SK-N-SH (cell line): Measurements from ENCODE around the gene ALS2CL. TPM values are rescaled to one million over a fixed set of nuclear protein-coding genes. Genes with fewer than 3 reads are reported as not detected.

ENCODE experiments used
- CTCF ChIA-PET: fragments of 300-600, 350-600 bp; formaldehyde crosslinking; extraction: SDS; loops from one replicate; lab custom pipeline; 2021; lab: Yijun Ruan, JAX
- POLR2A ChIA-PET: fragments of 350-600 bp; sonication (Branson Sonifier 250); formaldehyde crosslinking; extraction: SDS; loops from one replicate; lab custom pipeline; 2020; ENCODE audit warnings: antibody characterized with exemption, inconsistent platforms; lab: Yijun Ruan, JAX
- DNase-seq: peaks from one replicate; pipeline ENCODE4 v3.0.0; 2012
- H2AFZ ChIP-seq: fragments of 200-600 bp; sonication (generic); 2 replicates; pipeline ENCODE4 v1.8.1; 2016; ENCODE audit warnings: antibody characterized with exemption, mild to moderate bottlenecking, low read depth
- H3F3A ChIP-seq: fragments of 200-600 bp; sonication (generic); replicated peaks from 2 replicates; pipeline ENCODE3; 2016; ENCODE audit warnings: antibody characterized with exemption, mild to moderate bottlenecking; ENCODE audit not compliant: insufficient read depth
- H3K27ac ChIP-seq, 2 experiments: fragments of 200-500 bp in 1 of 2; fragments of 200-600 bp in 1 of 2; sonication (Bioruptor generic) in 1 of 2; sonication (generic), shearing (Covaris generic) in 1 of 2; 2 replicates each; pipeline versions ENCODE4 v1.5.1 to v1.6.1; 2014 to 2016; ENCODE audit warnings: low read depth in 2 of 2, inconsistent platforms in 1 of 2, low read length in 1 of 2, mild to moderate bottlenecking in 1 of 2, mixed read lengths in 1 of 2
- H3K27me3 ChIP-seq: fragments of 200-600 bp; sonication (generic), shearing (Covaris generic); 2 replicates; pipeline ENCODE4 v1.6.1; 2016; ENCODE audit warnings: mixed run types; ENCODE audit not compliant: insufficient read depth
- H3K36me3 ChIP-seq, 2 experiments: fragments of 200-500 bp in 1 of 2; fragments of 200-600 bp in 1 of 2; sonication (Bioruptor generic) in 1 of 2; sonication (generic) in 1 of 2; replicated peaks in 1 of 2; 2 replicates each; pipeline versions ENCODE3 to v1.5.1; 2014 to 2016; ENCODE audit warnings: low read length in 1 of 2, mild to moderate bottlenecking in 1 of 2; ENCODE audit not compliant: insufficient read depth in 2 of 2, control insufficient read depth in 1 of 2
- H3K4me1 ChIP-seq, 2 experiments: fragments of 200-500 bp in 1 of 2; fragments of 200-600 bp in 1 of 2; sonication (Bioruptor generic) in 1 of 2; sonication (generic), shearing (Covaris generic) in 1 of 2; 2 replicates each; pipeline versions ENCODE4 v1.5.1 to v1.6.1; 2014 to 2016; ENCODE audit warnings: low read depth in 1 of 2, low read length in 1 of 2, mixed run types in 1 of 2; ENCODE audit not compliant: insufficient read depth in 2 of 2, control insufficient read depth in 1 of 2
- H3K4me2 ChIP-seq: fragments of 200-600 bp; sonication (generic), shearing (Covaris generic); 2 replicates; pipeline ENCODE4 v1.6.1; 2017; ENCODE audit warnings: mixed run types
- H3K4me3 ChIP-seq, 2 experiments: fragments of 200-500 bp in 1 of 2; fragments of 200-600 bp in 1 of 2; sonication (Bioruptor generic) in 1 of 2; sonication (generic), shearing (Covaris generic) in 1 of 2; 2 replicates each; pipeline versions ENCODE4 v1.5.1 to v1.8.1; 2014 to 2016; ENCODE audit warnings: low read depth in 2 of 2, inconsistent platforms in 1 of 2, low read length in 1 of 2, mild to moderate bottlenecking in 1 of 2, mixed read lengths in 1 of 2, moderate library complexity in 1 of 2
- H3K79me2 ChIP-seq: fragments of 200-600 bp; sonication (generic); 2 replicates; pipeline ENCODE4 v1.8.1; 2017; ENCODE audit warnings: mild to moderate bottlenecking; ENCODE audit not compliant: insufficient read depth
- H3K9ac ChIP-seq: fragments of 200-600 bp; sonication (generic); 2 replicates; pipeline ENCODE4 v1.6.1; 2017; ENCODE audit warnings: mixed run types
- H3K9me2 ChIP-seq: fragments of 200-600 bp; sonication (generic); 2 replicates; pipeline ENCODE4 v1.6.1; 2017; ENCODE audit warnings: mixed run types
- H3K9me3 ChIP-seq: fragments of 200-600 bp; sonication (generic); 2 replicates; pipeline ENCODE4 v1.6.1; 2017; ENCODE audit warnings: mixed run types, mild to moderate bottlenecking, moderate library complexity
- H4K20me1 ChIP-seq: fragments of 200-600 bp; sonication (generic); 2 replicates; pipeline ENCODE4 v1.6.1; 2017; ENCODE audit warnings: mild to moderate bottlenecking, mixed run types; ENCODE audit not compliant: insufficient read depth
- ELF1 ChIP-seq: IDR thresholded peaks from 2 replicates; pipeline ENCODE4 v1.4.0; 2012
- EZH2phosphoT487 ChIP-seq: fragments of 200-600 bp; sonication (generic); IDR thresholded peaks from 2 replicates; pipeline ENCODE4 v1.6.1; 2017; ENCODE audit warnings: low read depth, mixed run types, mild to moderate bottlenecking, antibody characterized with exemption, moderate library complexity, borderline replicate concordance
- WGBS: methylation state at CpG from one replicate; pipeline ENCODE4 v1.1.6; 2017; ENCODE audit warnings: low lambda C conversion rate; 5-methylcytosine and 5-hydroxymethylcytosine counted together
- polyA plus RNA-seq, 3 experiments: library from polyadenylated mRNA; depleted of rRNA; stranded (reverse); fragments of >200 nt; gene quantifications; 2 replicates each; pipeline ENCODE4 v1.2.3, GENCODE V29; 2012
- TF ChIP-seq, protein P1 (sequence below): fragments of 200-600 bp; sonication (generic); IDR thresholded peaks from 2 replicates; pipeline ENCODE4 v1.6.1; 2017; ENCODE audit warnings: antibody characterized with exemption, mild to moderate bottlenecking, moderate library complexity

ALS2CL gene
- polyA plus RNA-seq, 1 of the 3 experiments (the other 2 are of a cell fraction): 0.18 TPM

DNA sequence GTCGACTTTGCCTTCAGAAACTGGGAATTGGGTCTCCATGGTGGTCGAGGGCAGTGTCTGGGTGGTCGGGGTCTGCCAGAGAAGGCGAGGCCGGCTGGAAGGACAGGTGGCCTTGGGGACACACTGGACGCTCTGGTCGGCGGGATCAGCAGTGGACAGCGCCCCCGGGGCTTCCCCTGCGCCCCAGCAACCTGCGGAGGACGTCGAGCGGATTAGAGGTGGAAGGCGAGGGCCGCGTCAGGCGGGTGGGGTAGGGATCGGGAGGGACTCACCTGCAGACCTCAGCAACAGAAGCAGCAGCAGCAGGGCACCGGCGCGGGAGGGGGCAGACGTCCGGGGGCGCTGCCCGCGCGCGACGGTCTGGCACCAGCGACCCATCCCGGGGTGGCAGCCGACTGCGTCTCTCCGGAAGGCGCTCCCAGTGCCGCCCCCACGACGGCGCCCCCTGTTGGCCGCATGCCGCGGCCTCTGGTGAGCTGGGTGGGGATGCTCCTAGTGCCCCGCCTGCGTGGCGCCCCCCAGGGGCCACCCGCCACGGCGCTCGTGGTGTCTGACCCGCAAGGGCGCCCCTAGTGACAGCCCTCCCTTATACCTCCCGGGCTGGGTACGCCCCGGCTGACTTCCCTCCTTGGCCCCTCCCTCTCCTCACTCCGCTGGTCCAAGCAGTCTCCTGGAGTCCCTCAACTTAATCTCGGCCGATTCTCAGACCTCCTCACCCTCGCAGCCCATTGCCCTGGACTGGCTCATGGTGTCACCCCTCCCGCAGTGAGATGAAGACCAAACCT is 24.2 kb upstream of the ALS2CL start, which contains the start of gene PRSS50:
Gene PRSS50, minus strand, starts transcription at position 423 of the 785 bp plus-strand sequence. Its CDS starts 45 bp downstream, at position 378.
- H3K9ac ChIP-seq: no peak within 1 kb of the TSS
- no peaks in the 10 kb centered on the region for H4K20me1 ChIP-seq
- H3K9me3 ChIP-seq: no peaks in the 10 kb centered on the region
- ChIA-PET POLR2A (no interaction called here), CTCF (interaction anchor here (1.1 to 2.3 kb wide), 2 partner anchors 8 to 192 kb away, joined by 3 to 6 read pairs; no protein-coding TSS in a partner anchor)
- H2AFZ ChIP-seq: no peak within 1 kb of the TSS
- H3K36me3 ChIP-seq: no peaks in the 10 kb centered on the region
- H3K4me2 ChIP-seq: no peak within 1 kb of the TSS
- H3K27me3 ChIP-seq: no peaks in the 10 kb centered on the region
- no peak for TF ChIP-seq ELF1
- TF ChIP-seq, protein P1, sequence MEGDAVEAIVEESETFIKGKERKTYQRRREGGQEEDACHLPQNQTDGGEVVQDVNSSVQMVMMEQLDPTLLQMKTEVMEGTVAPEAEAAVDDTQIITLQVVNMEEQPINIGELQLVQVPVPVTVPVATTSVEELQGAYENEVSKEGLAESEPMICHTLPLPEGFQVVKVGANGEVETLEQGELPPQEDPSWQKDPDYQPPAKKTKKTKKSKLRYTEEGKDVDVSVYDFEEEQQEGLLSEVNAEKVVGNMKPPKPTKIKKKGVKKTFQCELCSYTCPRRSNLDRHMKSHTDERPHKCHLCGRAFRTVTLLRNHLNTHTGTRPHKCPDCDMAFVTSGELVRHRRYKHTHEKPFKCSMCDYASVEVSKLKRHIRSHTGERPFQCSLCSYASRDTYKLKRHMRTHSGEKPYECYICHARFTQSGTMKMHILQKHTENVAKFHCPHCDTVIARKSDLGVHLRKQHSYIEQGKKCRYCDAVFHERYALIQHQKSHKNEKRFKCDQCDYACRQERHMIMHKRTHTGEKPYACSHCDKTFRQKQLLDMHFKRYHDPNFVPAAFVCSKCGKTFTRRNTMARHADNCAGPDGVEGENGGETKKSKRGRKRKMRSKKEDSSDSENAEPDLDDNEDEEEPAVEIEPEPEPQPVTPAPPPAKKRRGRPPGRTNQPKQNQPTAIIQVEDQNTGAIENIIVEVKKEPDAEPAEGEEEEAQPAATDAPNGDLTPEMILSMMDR: peak; percentile 41
- no peaks in the 10 kb centered on the region for H3F3A ChIP-seq
- H3K4me3 ChIP-seq: no peak within 1 kb of the TSS
- H3K79me2 ChIP-seq: no peaks in the 10 kb centered on the region
- H3K9me2 ChIP-seq: no peaks in the 10 kb centered on the region
- no peaks in the 10 kb centered on the region for H3K4me1 ChIP-seq
- 78% methylated on average over 26 of the region's 61 CpGs for WGBS
- H3K27ac ChIP-seq: no peak within 1 kb of the TSS
- peak; percentile 68 for DNase-seq

DNA sequence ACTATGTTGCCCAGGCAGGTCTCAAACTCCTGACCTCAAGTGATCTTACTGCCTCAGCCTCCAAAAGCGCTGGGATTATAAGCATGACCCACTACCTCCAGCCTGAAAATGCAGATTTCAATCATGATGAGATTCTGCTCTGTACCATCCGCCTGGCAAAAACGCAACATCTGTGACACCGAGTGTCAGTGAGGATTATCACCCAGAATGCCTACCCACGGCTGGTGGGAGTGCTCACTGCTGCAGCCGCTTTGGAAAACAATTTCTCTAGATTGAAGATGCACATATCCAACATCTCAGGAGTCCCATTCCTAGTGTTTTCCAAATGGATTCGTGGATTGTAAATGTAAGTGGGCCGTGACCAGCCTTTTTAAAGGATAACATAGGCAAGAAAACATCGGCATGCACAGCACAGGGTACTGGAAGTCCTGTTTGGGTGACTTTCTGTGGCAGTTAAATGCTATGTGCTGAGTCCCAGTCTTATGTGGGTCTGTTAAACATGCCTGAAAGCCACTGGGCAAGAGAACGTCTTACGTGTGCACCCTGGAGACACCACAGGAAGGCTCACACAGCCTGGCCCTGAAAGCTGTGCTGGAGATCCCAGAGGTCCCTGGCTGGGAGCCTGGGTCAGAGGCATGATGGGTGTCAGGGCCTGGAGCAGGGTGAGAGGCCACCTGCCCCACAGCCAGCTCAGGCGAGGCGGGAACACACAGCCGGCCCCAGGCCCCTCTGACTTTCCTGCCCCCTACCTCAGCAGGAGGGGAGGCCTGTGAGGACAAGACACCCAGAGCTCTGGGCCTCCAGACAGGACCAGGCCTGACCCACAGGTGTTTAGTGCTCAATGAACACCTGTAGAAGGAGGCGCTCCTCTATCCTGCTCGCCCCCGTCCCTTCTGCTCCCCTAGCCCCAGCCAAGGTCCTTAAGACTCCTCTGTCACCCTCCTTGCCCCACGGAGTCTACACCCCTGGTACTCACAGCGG is 23.3 kb upstream of the ALS2CL start:
- Histone ChIP-seq H3K4me1 (no peaks in the 10 kb centered on the region), H3K79me2 (no peaks in the 10 kb centered on the region), H4K20me1 (no peaks in the 10 kb centered on the region), H2AFZ (no peak overlapping the region), H3K27me3 (no peaks in the 10 kb centered on the region), H3K9ac (no peak overlapping the region), H3F3A (no peaks in the 10 kb centered on the region), H3K4me2 (no peak overlapping the region), H3K9me2 (no peaks in the 10 kb centered on the region), H3K4me3 (no peak overlapping the region), H3K36me3 (no peaks in the 10 kb centered on the region), H3K27ac (no peak overlapping the region), H3K9me3 (no peaks in the 10 kb centered on the region)
- 79% methylated on average over 16 of the region's 19 CpGs for WGBS
- TF ChIP-seq EZH2phosphoT487: no peak
- POLR2A ChIA-PET: interaction anchor here (0.5 kb wide), 1 partner anchor 260 kb away, joined by 3 read pairs; no protein-coding TSS in a partner anchor
- DNase-seq: no peak
- CTCF ChIA-PET: interaction anchor here (0.6 to 3.6 kb wide), 7 partner anchors 11 to 283 kb away, joined by 3 to 20 read pairs (median 4); no protein-coding TSS in a partner anchor
